ENCODE results near the gene CERK.

The CERK gene

GRCh38 chr22:46673662-46674236, 64.3 kb downstream of the CERK start:
- Histone ChIP-seq H3K27ac (ENCODE audit: insufficient read depth, low read depth, low read length, poor library complexity, severe bottlenecking) (no peak overlapping the region), H3K27me3 (ENCODE audit: control insufficient read depth, insufficient read depth, low read length, poor library complexity, severe bottlenecking) (no peaks in the 10 kb centered on the region), H3K9me3 (ENCODE audit: control insufficient read depth, low read length) (no peaks in the 10 kb centered on the region), H3K4me1 (ENCODE audit: control insufficient read depth, insufficient read depth, low read length) (no peaks in the 10 kb centered on the region), H3K4me3 (ENCODE audit: insufficient read depth, low read depth, low read length) (no peak overlapping the region), H3K36me3 (ENCODE audit: control insufficient read depth, insufficient read depth, low read length) (no peaks in the 10 kb centered on the region)
- WGBS, 2 experiments: 89 to 92% methylated on average over 32 of the region's 32 CpGs

DNA sequence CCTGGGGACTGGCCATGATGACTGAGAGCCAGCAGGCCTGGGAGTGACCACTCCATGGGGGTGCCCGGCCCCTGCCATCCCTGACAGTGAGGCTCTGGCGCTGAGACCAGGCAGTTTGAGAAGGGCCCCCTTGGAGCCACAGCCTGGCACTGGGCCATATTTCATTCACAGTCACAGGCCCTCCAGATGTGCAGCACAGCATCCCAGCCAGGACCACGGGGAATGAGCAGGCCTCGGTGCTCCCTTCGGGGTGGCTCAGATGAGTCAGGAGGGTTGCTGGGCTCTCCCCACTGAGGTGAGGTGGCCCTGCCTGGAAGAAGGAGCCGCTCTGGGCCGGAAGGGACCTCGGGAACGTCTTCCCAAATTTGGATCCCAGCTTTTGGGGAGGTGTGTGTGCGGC, 64.8 kb downstream of the CERK start:
- no peak overlapping the region for H3K4me3 ChIP-seq (ENCODE audit: insufficient read depth, low read depth, low read length)
- 91% methylated on average over 10 of the region's 10 CpGs for WGBS, 2 experiments
- H3K36me3 ChIP-seq (ENCODE audit: control insufficient read depth, insufficient read depth, low read length): no peaks in the 10 kb centered on the region
- H3K27me3 ChIP-seq (ENCODE audit: control insufficient read depth, insufficient read depth, low read length, poor library complexity, severe bottlenecking): no peaks in the 10 kb centered on the region
- no peak overlapping the region for H3K27ac ChIP-seq (ENCODE audit: insufficient read depth, low read depth, low read length, poor library complexity, severe bottlenecking)
- no peaks in the 10 kb centered on the region for H3K4me1 ChIP-seq (ENCODE audit: control insufficient read depth, insufficient read depth, low read length)
- no peaks in the 10 kb centered on the region for H3K9me3 ChIP-seq (ENCODE audit: control insufficient read depth, low read length)

- 95 to 97% methylated on average over 18 of the region's 18 CpGs for WGBS, 2 experiments
- Histone ChIP-seq H3K4me3 (ENCODE audit: insufficient read depth, low read depth, low read length) (no peak overlapping the region), H3K27ac (ENCODE audit: insufficient read depth, low read depth, low read length, poor library complexity, severe bottlenecking) (no peak overlapping the region), H3K9me3 (ENCODE audit: control insufficient read depth, low read length) (no peaks in the 10 kb centered on the region), H3K36me3 (ENCODE audit: control insufficient read depth, insufficient read depth, low read length) (no peaks in the 10 kb centered on the region), H3K4me1 (ENCODE audit: control insufficient read depth, insufficient read depth, low read length) (no peaks in the 10 kb centered on the region), H3K27me3 (ENCODE audit: control insufficient read depth, insufficient read depth, low read length, poor library complexity, severe bottlenecking) (no peaks in the 10 kb centered on the region)
These were observed 65.3 kb downstream of the CERK start for GRCh38 chr22:46672731-46673130.

GRCh38 chr22:46671824-46672432, 66.1 kb downstream of the CERK start:
- Histone ChIP-seq H3K4me3 (ENCODE audit: insufficient read depth, low read depth, low read length) (no peak overlapping the region), H3K4me1 (ENCODE audit: control insufficient read depth, insufficient read depth, low read length) (no peaks in the 10 kb centered on the region), H3K27me3 (ENCODE audit: control insufficient read depth, insufficient read depth, low read length, poor library complexity, severe bottlenecking) (no peaks in the 10 kb centered on the region), H3K27ac (ENCODE audit: insufficient read depth, low read depth, low read length, poor library complexity, severe bottlenecking) (no peak overlapping the region), H3K36me3 (ENCODE audit: control insufficient read depth, insufficient read depth, low read length) (no peaks in the 10 kb centered on the region), H3K9me3 (ENCODE audit: control insufficient read depth, low read length) (no peaks in the 10 kb centered on the region)
- WGBS, 2 experiments: 92 to 93% methylated on average over 17 of the region's 17 CpGs

GRCh38 chr22:46669201-46669600, 68.9 kb downstream of the CERK start:
- no peaks in the 10 kb centered on the region for H3K4me1 ChIP-seq (ENCODE audit: control insufficient read depth, insufficient read depth, low read length)
- no peaks in the 10 kb centered on the region for H3K9me3 ChIP-seq (ENCODE audit: control insufficient read depth, low read length)
- no peaks in the 10 kb centered on the region for H3K27me3 ChIP-seq (ENCODE audit: control insufficient read depth, insufficient read depth, low read length, poor library complexity, severe bottlenecking)
- no peak overlapping the region for H3K27ac ChIP-seq (ENCODE audit: insufficient read depth, low read depth, low read length, poor library complexity, severe bottlenecking)
- no peaks in the 10 kb centered on the region for H3K36me3 ChIP-seq (ENCODE audit: control insufficient read depth, insufficient read depth, low read length)
- H3K4me3 ChIP-seq (ENCODE audit: insufficient read depth, low read depth, low read length): no peak overlapping the region
- WGBS, 2 experiments: 90 to 92% methylated on average over 9 of the region's 9 CpGs

- Histone ChIP-seq H3K4me3 (ENCODE audit: insufficient read depth, low read depth, low read length) (no peak overlapping the region), H3K36me3 (ENCODE audit: control insufficient read depth, insufficient read depth, low read length) (no peaks in the 10 kb centered on the region), H3K27me3 (ENCODE audit: control insufficient read depth, insufficient read depth, low read length, poor library complexity, severe bottlenecking) (no peaks in the 10 kb centered on the region), H3K4me1 (ENCODE audit: control insufficient read depth, insufficient read depth, low read length) (no peaks in the 10 kb centered on the region), H3K9me3 (ENCODE audit: control insufficient read depth, low read length) (no peaks in the 10 kb centered on the region), H3K27ac (ENCODE audit: insufficient read depth, low read depth, low read length, poor library complexity, severe bottlenecking) (no peak overlapping the region)
- 94 to 95% methylated on average over 24 of the region's 24 CpGs for WGBS, 2 experiments
These were observed 69.9 kb downstream of the CERK start for GRCh38 chr22:46668116-46668515.

DNA sequence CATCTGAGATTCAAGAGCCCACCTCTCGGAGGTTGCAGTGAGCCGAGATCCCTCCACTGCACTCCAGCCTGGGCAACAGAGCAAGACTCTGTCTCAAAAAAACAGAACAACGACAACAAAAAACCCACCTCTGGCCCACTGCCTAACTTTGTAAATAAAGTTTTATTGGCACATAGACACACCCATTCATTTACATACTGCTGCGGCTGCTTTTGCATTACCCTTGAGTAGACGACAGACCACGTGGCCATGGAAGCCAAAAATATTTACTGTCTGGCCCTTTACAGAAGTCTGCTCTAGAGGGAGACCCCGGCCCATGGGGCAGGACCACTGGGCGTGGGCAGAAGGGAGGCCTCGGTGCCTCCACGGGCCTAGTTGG, 70.8 kb downstream of the CERK start:
- Histone ChIP-seq H3K36me3 (ENCODE audit: control insufficient read depth, insufficient read depth, low read length) (no peaks in the 10 kb centered on the region), H3K9me3 (ENCODE audit: control insufficient read depth, low read length) (no peaks in the 10 kb centered on the region), H3K4me1 (ENCODE audit: control insufficient read depth, insufficient read depth, low read length) (no peaks in the 10 kb centered on the region), H3K27ac (ENCODE audit: insufficient read depth, low read depth, low read length, poor library complexity, severe bottlenecking) (no peak overlapping the region), H3K4me3 (ENCODE audit: insufficient read depth, low read depth, low read length) (no peak overlapping the region), H3K27me3 (ENCODE audit: control insufficient read depth, insufficient read depth, low read length, poor library complexity, severe bottlenecking) (no peaks in the 10 kb centered on the region)
- 95% methylated on average over 10 of the region's 10 CpGs for WGBS, 2 experiments

- Histone ChIP-seq H3K27ac (ENCODE audit: insufficient read depth, low read depth, low read length, poor library complexity, severe bottlenecking) (no peak overlapping the region), H3K9me3 (ENCODE audit: control insufficient read depth, low read length) (no peaks in the 10 kb centered on the region), H3K27me3 (ENCODE audit: control insufficient read depth, insufficient read depth, low read length, poor library complexity, severe bottlenecking) (no peaks in the 10 kb centered on the region), H3K4me3 (ENCODE audit: insufficient read depth, low read depth, low read length) (no peak overlapping the region), H3K4me1 (ENCODE audit: control insufficient read depth, insufficient read depth, low read length) (no peaks in the 10 kb centered on the region), H3K36me3 (ENCODE audit: control insufficient read depth, insufficient read depth, low read length) (no peaks in the 10 kb centered on the region)
- 93 to 94% methylated on average over 17 of the region's 17 CpGs for WGBS, 2 experiments
These were observed 71.3 kb downstream of the CERK start for GRCh38 chr22:46666577-46667244.

- no peaks in the 10 kb centered on the region for H3K9me3 ChIP-seq (ENCODE audit: control insufficient read depth, low read length)
- no peak overlapping the region for H3K27ac ChIP-seq (ENCODE audit: insufficient read depth, low read depth, low read length, poor library complexity, severe bottlenecking)
- H3K4me1 ChIP-seq (ENCODE audit: control insufficient read depth, insufficient read depth, low read length): no peaks in the 10 kb centered on the region
- H3K4me3 ChIP-seq (ENCODE audit: insufficient read depth, low read depth, low read length): no peak overlapping the region
- no peaks in the 10 kb centered on the region for H3K36me3 ChIP-seq (ENCODE audit: control insufficient read depth, insufficient read depth, low read length)
- WGBS, 2 experiments: 94 to 96% methylated on average over 18 of the region's 18 CpGs
- H3K27me3 ChIP-seq (ENCODE audit: control insufficient read depth, insufficient read depth, low read length, poor library complexity, severe bottlenecking): no peaks in the 10 kb centered on the region
These were observed 72.2 kb downstream of the CERK start for GRCh38 chr22:46665751-46666280.

DNA sequence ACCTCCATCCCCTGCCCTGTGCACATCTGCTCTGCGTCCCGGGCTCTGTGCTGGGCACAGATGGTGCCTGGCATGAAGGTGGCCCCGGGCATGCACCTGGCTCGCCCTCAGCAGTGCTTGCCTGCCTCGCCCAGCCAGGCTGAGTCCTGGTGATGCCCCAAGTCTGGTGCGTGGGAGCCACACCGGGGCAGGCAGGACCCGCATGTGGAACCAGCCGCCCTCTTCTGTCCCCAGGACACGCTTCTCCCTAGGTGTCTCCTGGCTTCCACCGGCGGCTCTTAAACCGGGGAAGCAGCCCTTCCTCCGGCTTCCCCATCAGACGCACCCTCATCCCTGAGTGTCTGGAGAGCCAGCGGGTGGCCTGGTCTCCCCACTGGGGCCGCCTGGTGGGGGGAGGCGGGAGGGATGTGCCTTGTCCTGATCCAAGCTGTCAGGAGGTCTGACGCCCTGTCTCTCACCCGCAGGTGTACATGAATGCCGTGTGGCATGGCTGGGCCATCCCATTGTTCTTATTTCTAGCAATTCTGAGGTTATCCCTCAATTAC, 72.8 kb downstream of the CERK start:
- H3K4me1 ChIP-seq (ENCODE audit: control insufficient read depth, insufficient read depth, low read length): no peaks in the 10 kb centered on the region
- no peaks in the 10 kb centered on the region for H3K36me3 ChIP-seq (ENCODE audit: control insufficient read depth, insufficient read depth, low read length)
- H3K9me3 ChIP-seq (ENCODE audit: control insufficient read depth, low read length): no peaks in the 10 kb centered on the region
- 94 to 95% methylated on average over 21 of the region's 21 CpGs for WGBS, 2 experiments
- no peaks in the 10 kb centered on the region for H3K27me3 ChIP-seq (ENCODE audit: control insufficient read depth, insufficient read depth, low read length, poor library complexity, severe bottlenecking)
- no peak overlapping the region for H3K4me3 ChIP-seq (ENCODE audit: insufficient read depth, low read depth, low read length)
- H3K27ac ChIP-seq (ENCODE audit: insufficient read depth, low read depth, low read length, poor library complexity, severe bottlenecking): no peak overlapping the region
